ENCODE measurements around the gene ACSM2A. TPM values are rescaled to one million over a fixed set of nuclear protein-coding genes. Genes with fewer than 3 reads are reported as not detected.
"Not testable (repeated sequence)": the region's sequence is repeated elsewhere in the genome, so short reads cannot be mapped to it uniquely, and the experiment has no call there.

The ACSM2A gene, protein sequence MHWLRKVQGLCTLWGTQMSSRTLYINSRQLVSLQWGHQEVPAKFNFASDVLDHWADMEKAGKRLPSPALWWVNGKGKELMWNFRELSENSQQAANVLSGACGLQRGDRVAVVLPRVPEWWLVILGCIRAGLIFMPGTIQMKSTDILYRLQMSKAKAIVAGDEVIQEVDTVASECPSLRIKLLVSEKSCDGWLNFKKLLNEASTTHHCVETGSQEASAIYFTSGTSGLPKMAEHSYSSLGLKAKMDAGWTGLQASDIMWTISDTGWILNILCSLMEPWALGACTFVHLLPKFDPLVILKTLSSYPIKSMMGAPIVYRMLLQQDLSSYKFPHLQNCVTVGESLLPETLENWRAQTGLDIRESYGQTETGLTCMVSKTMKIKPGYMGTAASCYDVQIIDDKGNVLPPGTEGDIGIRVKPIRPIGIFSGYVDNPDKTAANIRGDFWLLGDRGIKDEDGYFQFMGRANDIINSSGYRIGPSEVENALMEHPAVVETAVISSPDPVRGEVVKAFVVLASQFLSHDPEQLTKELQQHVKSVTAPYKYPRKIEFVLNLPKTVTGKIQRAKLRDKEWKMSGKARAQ
- not detected for total RNA-seq

DNA sequence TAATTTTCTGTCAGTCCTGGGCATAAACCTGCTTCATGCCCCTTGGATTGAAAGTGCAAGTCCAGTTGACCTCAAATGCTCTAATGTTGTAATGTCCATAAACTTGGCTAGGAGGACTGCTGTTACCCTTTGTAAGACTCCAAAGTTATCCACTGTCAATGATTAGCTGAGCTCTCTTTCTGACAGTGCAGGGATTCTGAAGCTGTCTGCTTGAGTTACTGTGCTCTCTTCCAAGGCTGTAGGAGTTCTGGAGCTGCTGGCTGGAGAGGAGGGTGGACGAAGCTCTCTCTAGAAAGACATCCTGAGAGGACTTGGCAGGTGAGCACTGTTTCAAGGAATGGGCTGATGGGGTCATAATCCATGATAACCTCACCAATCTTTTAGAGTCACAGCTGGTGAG is at the start of gene ACSM2A:
TSS of gene ACSM2A (plus strand) at position 158 of the 400 bp plus-strand sequence. CDS start 8,594 bp downstream, outside the sequence.
- 40% methylated on average over 1 of the region's 1 CpG; no CpG with 5 or more reads in 1 of the 2 donors for whole genome bisulfite sequencing, 2 donors
- intact Hi-C loops (cut with DNase I; ENCODE audit: low total_unique reads); H3K4me3 ChIP-seq (ENCODE audit: low read depth, poor library complexity, severe bottlenecking); DNase-seq (ENCODE audit: low spot score in 2 of 2): not testable (repeated sequence)

DNA sequence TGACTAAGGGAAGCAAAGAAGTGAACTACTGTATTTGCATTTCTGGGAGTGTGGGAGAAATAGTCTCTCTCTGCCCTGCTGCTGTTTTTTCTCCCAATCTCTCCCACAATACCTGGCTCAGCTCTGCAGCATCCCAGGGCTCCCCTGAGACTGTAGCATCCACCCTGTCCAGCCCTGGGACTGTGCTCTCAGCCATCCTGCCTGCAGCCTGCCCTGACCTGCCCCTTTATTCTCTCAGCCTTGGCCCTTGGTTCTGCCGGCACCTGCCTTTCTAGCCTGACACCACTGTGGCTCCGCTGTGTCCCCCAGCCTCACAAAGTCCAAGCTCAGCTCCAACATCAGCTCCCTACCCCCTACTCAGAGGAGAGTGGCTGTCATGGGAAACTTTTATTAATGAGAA is 48.7 kb upstream of the ACSM2A start:
- WGBS, 2 donors, result 76 to 88% methylated on average over 2 of the region's 2 CpGs
- no peak overlapping the region for H3K4me3 ChIP-seq (ENCODE audit: low read depth, poor library complexity, severe bottlenecking)
- DNase-seq (ENCODE audit: low spot score in 2 of 2), result no peak
- intact Hi-C loops (cut with DNase I; ENCODE audit: low total_unique reads), result no loop called here
- no peak for TF ChIP-seq POLR2A (IDR thresholded peaks at IDR 0.05)
- TF ChIP-seq, protein P1, sequence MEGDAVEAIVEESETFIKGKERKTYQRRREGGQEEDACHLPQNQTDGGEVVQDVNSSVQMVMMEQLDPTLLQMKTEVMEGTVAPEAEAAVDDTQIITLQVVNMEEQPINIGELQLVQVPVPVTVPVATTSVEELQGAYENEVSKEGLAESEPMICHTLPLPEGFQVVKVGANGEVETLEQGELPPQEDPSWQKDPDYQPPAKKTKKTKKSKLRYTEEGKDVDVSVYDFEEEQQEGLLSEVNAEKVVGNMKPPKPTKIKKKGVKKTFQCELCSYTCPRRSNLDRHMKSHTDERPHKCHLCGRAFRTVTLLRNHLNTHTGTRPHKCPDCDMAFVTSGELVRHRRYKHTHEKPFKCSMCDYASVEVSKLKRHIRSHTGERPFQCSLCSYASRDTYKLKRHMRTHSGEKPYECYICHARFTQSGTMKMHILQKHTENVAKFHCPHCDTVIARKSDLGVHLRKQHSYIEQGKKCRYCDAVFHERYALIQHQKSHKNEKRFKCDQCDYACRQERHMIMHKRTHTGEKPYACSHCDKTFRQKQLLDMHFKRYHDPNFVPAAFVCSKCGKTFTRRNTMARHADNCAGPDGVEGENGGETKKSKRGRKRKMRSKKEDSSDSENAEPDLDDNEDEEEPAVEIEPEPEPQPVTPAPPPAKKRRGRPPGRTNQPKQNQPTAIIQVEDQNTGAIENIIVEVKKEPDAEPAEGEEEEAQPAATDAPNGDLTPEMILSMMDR (IDR thresholded peaks at IDR 0.05), result no peak

DNA sequence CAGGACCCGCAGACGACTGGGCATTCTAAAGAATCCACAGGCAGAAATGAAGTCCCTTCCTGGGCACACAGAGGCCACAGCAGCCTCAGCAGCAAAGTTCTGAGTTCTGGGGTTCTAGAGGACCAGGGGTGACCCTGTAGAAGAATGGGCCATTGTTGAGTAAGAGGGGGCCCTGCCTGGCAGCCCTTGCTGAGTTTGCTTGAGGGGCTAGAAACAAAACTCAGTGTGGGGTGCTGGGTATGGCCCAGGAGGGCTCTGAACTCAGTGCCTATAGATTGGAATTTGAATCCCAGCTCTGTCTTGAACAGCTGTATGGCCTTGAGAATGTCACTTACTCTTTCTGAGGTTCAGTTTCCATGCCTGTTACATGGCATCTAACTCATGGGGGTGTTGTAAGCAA is 46.7 kb upstream of the ACSM2A start, which contains the start of gene PDILT:
TSS of gene PDILT (minus strand) at position 101 of the 400 bp plus-strand sequence. CDS start 5,437 bp downstream, outside the sequence.
- H3K4me3 ChIP-seq (ENCODE audit: low read depth, poor library complexity, severe bottlenecking), result no peak within 1 kb of the TSS
- intact Hi-C loops (cut with DNase I; ENCODE audit: low total_unique reads), result loop anchor here (5.0 kb wide), 1 partner anchor 533 kb away; no protein-coding TSS in a partner anchor
- WGBS, 2 donors, result 90 to 94% methylated on average over 2 of the region's 2 CpGs
- TF ChIP-seq, protein P1 (IDR thresholded peaks at IDR 0.05), result no peak
- TF ChIP-seq POLR2A (IDR thresholded peaks at IDR 0.05), result no peak
- no peak for DNase-seq (ENCODE audit: low spot score in 2 of 2)

DNA sequence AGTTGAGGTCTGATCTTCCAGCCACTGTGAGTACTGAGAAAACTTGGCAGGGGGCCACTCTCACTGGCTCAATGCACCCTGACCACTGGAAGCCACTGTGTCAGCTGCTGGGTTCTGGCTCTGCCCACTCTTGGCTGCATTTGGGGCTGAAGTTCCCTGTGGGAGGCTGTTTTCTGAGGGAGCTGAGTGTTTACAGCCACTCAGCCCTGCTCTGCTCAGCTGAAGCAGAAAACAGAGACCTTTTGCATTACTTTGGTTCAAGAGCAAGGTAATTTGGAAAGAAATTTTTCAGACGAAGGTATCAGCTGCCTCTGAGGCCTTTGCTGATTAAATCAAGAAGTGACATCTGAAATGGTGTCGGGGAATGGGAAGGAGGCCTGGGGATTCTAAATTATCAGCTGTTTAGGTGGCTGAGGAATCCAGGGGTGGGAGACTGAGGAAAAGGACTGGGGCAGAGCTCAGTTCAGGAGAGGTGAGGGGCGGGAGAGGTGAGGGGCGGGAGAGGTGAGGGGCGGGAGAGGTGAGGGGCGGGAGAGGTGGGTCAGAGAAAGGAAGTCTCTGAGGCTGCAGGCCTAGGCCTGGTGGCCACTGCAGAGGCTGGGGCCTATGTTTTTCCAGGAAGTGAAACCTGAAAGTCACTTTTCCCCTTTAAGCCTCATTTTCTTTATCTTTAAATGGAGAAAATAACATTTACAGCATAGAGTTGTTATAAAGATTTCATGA is 41.8 kb upstream of the ACSM2A start, which contains the start of gene ACSM5:
TSS of gene ACSM5 (plus strand) at position 137 of the 723 bp plus-strand sequence. CDS start 1,951 bp downstream, outside the sequence.
- TF ChIP-seq, protein P1 (IDR thresholded peaks at IDR 0.05), result no peak
- WGBS, 2 donors, result 64 to 76% methylated on average over 6 of the region's 6 CpGs
- intact Hi-C loops (cut with DNase I; ENCODE audit: low total_unique reads), result loop anchor here (5.0 kb wide), 1 partner anchor 528 kb away; no protein-coding TSS in a partner anchor
- H3K4me3 ChIP-seq (ENCODE audit: low read depth, poor library complexity, severe bottlenecking), result no peak within 1 kb of the TSS
- DNase-seq (ENCODE audit: low spot score in 2 of 2), result peak in 1 of 2 donors; percentile 68

DNA sequence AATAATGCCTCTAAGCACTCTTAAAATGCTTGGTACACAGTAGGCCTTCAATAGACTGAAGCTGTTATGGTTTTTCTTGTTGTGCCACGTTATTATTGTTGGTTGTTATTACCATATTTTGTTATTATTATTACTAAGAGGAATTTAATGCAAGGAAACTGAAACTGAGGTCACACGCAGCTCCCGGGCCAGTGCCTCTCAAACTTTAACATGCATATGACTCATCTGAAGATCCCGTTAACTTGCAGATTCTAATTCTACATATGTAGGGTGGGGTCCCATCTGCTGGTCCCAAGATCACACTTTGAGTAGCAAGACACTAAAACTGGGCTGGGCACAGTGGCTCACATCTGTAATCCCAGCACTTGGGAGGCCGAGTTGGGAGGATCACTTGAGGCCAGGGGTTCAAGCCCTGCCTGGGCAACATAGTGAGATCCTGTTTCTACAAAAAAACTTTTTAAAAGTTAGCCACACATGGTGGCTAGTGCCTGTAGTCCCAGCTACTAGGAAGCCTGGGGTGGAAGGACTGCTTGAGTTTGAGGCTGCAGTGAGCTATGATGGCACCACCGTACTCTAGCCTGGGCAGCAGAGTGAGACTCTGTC is 41.1 kb upstream of the ACSM2A start:
- DNase-seq (ENCODE audit: low spot score in 2 of 2), result peak in 1 of 2 donors; percentile 18
- intact Hi-C loops (cut with DNase I; ENCODE audit: low total_unique reads), result no loop called here
- WGBS, 2 donors, result 61 to 62% methylated on average over 6 of the region's 6 CpGs
- TF ChIP-seq, protein P1 (IDR thresholded peaks at IDR 0.05), result no peak
- TF ChIP-seq POLR2A (IDR thresholded peaks at IDR 0.05), result no peak
- no peak overlapping the region for H3K4me3 ChIP-seq (ENCODE audit: low read depth, poor library complexity, severe bottlenecking)
